Measurements from ENCODE around the gene MRPS11.

- no peak for TF ChIP-seq CTCF (IDR thresholded peaks at IDR 0.05; ENCODE audit: borderline replicate concordance, extremely low read depth, low read length, poor library complexity, severe bottlenecking)
- TF ChIP-seq EZH2 (IDR thresholded peaks at IDR 0.05; ENCODE audit: borderline replicate concordance, low read depth, low read length, severe bottlenecking) = no peak
These were observed 37.5 kb upstream of the MRPS11 start for GRCh38 chr15:88430051-88430450.

Data from DND-41 (cell line).